NCI-H146 treated with DMSO at 0.1 percent for 48 hours (cell line): ENCODE measurements around the gene SPON1.

ENCODE experiments used
- DNase-seq: peaks from one replicate; lab custom pipeline; 2025; ENCODE audit not compliant: unreplicated experiment; lab: John Stamatoyannopoulos, UW

Gene SPON1

DNA sequence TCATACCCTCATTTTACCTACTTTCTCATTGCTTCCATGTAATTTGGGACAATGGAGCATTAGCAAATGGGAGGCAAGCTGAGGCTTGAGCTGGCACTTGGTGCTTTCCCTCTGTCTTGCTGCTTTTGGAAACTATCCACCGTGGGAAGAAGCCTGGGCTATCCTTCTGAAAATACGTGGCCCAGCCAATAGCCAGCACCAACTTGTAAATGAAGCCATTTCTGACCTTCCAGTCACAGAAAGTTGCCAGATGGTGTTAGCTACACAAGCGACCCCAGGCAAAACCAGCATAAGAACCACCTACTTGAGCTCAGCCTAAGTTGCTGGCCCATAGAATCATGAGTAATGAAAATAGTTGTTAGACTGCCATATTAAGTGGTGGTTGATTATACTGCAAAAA is 18.5 kb upstream of the SPON1 start:
- DNase-seq, result no peak

- DNase-seq, result no peak
Measured at GRCh38 chr11:13944911-13945425, 17.6 kb upstream of the SPON1 start.

GRCh38 chr11:13947379-13947778 is 15.1 kb upstream of the SPON1 start:
- DNase-seq, result no peak

DNA sequence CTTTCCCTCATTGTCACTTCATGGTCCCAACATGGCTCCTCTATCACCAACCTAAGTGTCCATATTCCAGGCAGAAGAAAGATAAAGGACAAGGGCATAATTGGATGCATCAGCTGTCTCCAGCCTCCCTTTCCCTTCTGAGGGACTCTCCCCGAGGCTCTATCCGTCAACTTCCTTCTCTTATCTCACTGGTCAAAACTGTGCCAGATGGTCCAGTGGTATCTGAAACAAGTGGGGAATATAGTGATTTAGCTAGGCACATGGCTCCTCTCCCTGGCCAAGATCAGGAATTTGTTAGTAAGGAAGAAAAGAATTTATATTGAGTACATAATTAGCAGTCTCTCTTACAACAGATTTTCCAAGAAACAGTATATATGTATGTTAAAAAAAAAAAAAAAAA is 12.6 kb upstream of the SPON1 start:
- no peak for DNase-seq

DNA sequence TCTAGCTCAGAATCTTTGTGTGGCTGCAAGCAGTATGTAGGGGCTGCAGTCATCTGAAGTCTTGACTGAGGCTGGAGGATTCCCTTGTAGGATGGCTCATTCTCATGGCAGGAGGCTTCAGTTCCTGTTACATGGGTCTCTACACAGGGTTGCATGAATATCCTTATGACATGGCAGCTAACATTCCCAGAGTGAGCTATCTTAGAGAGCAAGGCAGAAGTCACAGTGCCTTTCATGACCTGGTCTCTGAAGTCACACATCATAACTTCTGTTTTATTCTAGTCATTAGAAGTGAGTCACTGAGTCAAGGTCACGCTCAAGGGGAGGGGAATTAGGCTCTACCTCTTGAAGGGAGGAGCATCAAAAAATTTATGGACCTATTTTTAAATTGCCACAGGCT is 10.3 kb upstream of the SPON1 start:
- no peak for DNase-seq

- DNase-seq, result no peak
Measured at GRCh38 chr11:13952668-13953067, 9.9 kb upstream of the SPON1 start.

DNA sequence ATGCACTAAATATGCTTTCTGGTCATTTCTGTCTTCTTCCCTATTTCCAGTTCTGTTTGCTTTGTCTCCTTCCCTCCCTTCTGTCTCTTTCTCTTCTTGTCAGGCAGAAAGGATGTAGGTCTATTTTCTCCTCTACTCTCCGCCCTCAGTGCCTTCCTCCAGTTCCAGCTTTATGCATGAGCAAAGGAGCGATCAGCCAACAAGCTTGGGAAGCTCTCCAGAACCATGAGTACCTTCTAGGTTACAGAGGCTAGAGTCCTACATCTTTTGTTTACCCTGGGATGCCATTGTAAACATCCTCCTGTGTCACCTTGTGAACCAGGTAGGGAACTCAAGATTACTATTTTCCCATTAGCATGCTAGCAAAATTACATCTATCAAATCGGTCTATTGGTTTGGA is 7.9 kb upstream of the SPON1 start:
- DNase-seq, result no peak

- no peak for DNase-seq
Measured at GRCh38 chr11:13955971-13956421, 6.5 kb upstream of the SPON1 start.

DNA sequence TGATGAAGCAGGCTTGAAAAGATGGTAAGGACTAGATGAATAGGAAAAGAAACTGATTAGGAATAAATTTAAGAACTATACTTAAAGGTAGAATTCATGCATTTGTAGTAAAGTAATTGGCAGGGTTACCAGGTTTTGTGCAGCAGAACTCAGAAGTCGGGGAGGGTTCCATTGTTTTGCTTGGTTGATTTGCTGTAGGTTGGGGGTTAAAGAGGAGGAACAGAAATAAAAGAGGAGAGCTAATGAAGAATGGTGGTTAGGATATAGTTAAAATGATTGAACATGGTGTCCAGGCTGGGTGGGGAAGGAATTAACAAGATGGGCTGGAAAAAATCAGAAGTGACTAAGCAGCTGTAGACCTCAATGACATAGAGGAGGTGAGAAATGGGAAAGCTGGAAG is 5.5 kb upstream of the SPON1 start:
- no peak for DNase-seq

GRCh38 chr11:13958641-13959400 is 3.7 kb upstream of the SPON1 start:
- no peak for DNase-seq

- DNase-seq, result no peak
Measured at GRCh38 chr11:13962198-13962561, 343 bp upstream of the SPON1 start.

DNA sequence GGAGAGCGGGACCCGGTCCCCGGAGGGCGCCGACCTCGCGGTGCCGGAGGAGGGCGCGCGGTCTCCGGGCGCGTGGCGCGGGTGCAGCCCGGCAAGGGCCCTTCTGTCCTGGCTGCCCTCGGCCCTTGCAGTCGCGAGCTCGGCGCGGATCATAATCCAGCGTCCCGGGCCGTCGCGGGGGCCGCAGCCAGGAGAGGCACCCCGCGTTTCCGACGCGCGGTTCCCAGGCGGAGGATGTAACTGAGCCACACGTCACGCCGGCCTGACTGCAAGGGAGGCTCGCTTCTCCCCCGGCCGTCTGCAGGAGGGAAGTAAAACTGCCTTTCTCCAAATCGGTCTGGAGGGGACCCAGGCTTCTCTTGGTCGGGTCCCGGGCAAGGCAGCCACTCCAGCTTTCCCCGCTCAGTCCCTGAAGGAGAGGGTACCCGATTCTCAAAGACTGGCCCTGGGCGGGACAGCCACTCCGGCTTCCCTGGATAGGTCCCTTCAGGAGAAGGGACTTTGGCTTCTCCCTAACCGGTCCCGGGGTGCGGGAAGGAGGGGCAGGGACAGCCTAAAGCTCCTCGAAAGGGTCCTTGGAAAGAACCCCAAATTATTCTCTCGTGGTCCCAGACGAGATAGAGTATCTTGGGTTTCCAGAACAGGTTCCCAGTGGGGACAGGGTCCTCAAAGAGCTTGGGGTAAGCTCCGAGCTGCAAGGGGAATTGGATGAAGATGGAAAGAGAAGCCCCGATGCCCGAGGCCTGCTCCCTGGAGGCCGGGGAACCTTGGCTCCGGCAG is 836 bp downstream of the SPON1 start:
- no peak for DNase-seq

DNA sequence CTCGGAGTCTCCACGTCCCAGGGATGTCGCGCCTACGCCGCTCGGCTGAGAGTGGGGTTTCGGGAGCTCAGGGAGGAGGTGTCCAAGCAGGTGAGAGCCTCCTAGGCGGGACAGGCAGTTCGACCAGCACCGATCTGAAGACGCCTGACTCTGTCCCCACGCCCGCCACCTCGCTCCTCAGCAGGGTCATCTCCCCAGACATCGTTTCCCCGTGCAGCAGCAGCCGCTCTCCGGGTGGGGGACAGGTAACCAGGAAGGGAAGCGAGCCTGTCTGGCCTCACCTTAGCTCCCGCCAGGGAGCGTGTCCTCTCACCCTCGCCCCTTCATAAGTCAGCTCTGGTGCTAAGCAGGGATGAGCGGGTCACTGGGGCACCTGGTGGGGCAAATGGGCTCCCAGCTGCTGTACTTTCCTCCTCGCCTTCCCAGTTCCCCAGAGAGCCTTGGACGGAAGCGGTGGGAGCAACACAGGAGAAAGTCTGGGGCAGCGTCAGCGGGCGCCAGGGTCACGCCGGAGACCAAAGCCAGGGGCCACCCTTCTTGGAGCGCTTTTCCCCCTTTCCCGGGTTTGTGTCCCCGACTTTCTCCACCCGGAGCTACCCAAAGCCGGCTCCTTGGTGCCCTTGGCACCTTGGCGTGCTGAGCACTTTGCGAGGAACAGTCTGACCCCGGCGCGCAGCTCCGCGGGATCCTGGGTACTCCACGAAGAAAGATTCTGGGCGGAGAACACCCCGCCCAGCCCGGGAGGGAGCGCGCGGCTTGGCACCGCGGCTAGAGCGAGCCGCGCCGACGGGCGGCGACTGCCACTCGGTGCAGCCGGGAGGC is 1.6 kb downstream of the SPON1 start:
- no peak for DNase-seq

GRCh38 chr11:13964771-13965074 is 2.2 kb downstream of the SPON1 start:
- DNase-seq, result no peak

DNA sequence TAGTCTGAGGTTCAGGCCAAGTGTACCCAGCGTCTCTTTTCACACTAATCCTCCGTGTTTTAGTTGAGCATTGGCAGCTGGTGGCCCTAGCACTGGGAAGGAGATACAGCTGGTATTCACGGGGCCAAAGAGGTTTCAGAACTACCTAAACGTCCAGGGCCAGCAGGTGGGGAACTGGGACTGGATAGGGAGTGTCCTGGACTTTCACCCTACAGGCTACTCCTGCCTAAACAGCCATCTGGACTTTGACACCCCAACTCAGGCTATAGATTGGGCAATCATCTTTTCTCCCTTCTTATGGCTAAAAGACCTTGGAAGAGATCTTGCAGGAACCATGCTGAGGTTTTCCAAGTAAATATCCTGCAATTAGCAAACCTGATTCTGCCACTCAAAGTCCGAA is 2.8 kb downstream of the SPON1 start:
- DNase-seq, result no peak

DNA sequence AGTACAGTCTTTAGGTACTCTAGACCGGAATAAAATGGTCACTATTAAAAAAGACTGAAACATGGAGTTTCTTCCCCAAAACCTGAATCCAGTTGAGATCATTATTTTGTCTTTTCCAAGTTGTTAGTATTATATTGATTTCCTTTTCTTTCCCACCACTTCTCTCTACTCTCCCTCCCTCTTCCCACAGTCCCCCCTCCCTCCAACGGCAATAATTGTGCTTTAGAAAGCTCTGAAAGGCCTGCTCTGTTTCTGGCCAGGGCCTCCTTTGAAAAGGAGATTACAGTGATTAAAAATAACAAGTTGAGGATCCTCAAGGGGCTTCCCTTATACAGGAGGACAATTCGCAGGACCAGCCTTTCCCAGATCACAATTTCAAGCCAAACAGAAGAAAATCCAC is 3.5 kb downstream of the SPON1 start:
- no peak for DNase-seq

GRCh38 chr11:13966486-13966885 is 4.0 kb downstream of the SPON1 start:
- no peak for DNase-seq

DNA sequence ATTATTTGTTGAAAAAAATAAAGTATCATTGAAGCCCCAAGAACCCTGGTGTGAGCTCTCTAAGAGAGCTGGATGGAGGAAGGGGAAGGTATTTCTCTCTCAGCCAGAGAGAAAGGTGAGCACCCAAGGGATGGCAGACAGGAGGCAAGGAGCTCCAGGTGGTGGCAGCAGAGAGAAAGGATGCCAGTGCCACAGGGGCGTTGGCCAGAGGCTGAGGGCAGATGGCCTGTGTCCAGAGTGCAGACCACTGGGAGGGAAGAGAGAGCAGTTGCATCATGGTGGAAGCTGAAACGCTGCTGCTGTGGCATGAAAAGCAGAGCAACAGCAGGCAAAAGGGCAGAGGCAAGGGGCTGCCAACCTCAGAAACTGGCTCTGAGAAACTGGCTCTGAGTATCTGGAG is 8.5 kb downstream of the SPON1 start:
- DNase-seq, result peak; percentile 0

DNA sequence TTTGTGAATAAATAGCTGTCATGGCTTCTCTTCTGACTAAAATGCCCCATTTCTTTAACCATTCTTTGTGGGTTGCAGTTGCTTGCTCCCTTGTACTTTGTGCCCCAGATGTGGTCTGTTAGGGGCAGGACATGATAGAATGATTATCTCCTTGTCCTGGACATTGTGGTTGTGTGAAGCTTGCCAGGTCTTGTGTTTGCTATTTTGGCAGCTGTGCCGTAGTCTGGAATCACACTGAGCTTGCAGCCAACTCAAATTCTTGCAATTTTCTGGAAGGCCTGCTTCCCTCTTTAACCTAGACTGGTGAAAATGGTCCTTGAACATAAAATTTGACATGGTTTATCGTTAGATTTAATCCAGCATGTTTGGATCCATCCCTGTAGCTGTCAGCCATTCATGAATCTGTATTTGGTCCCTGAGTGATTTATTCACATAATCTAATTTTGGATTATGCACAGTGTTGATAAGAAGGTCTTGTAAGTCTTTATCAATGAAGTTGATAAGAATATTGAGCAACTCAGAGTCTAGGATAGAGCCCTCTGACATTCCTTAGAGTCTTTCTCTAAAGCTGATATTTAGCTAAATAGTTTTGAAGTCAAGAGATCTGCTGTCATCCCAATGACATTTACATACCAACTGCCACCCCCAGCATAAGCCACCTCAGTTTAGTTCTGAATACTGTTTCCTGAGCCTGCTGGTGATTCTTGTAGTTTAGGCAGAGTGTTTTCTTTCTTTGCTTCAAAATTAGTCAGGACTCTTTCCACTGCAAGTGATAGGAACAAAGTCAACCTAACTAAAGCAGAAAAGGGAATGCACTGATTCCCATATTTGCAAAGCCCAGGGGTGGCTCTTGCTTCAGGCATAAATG is 9.8 kb downstream of the SPON1 start:
- DNase-seq, result no peak

- no peak for DNase-seq
Measured at GRCh38 chr11:13972944-13973343, 10.4 kb downstream of the SPON1 start.

GRCh38 chr11:13974631-13975030 is 12.1 kb downstream of the SPON1 start:
- no peak for DNase-seq
